BLaER1 treated with 17β-estradiol and CSF1 and Interleukin-3, amounts not matched to agents 10 nM and 100 nM (cell line): Measurements from ENCODE around the gene SIDT2.

Experiments used
- H3K27ac ChIP-seq, 11 experiments: shearing (Covaris generic); formaldehyde crosslinking; 2 replicates each; pipeline ENCODE4 v1.8.1; 2022
- H3K27me3 ChIP-seq, 11 experiments: shearing (Covaris generic); formaldehyde crosslinking; 2 replicates each; pipeline ENCODE4 v1.8.1; 2022
- H3K36me3 ChIP-seq, 11 experiments: shearing (Covaris generic); formaldehyde crosslinking; 2 replicates each; pipeline ENCODE4 v1.8.1; 2022
- H3K4me1 ChIP-seq, 10 experiments: shearing (Covaris generic); formaldehyde crosslinking; 2 replicates each; pipeline ENCODE4 v1.8.1; 2022
- H3K4me2 ChIP-seq, 11 experiments: shearing (Covaris generic); formaldehyde crosslinking; 2 replicates each; pipeline ENCODE4 v1.8.1; 2022
- H3K4me3 ChIP-seq, 10 experiments: shearing (Covaris generic); formaldehyde crosslinking; 2 replicates each; pipeline ENCODE4 v1.8.1; 2022
- H3K9ac ChIP-seq, 11 experiments: shearing (Covaris generic); formaldehyde crosslinking; 2 replicates each; pipeline ENCODE4 v1.8.1; 2022
- H3K9me3 ChIP-seq, 11 experiments: shearing (Covaris generic); formaldehyde crosslinking; replicated peaks in 1 of 11; 2 replicates each; pipeline ENCODE4 v1.8.1; 2022
- H4K20me1 ChIP-seq, 11 experiments: shearing (Covaris generic); formaldehyde crosslinking; 2 replicates each; pipeline ENCODE4 v1.8.1; 2022
- Cebpa-rat ChIP-seq, 11 experiments: shearing (Covaris generic); IDR thresholded peaks; 2 replicates each; pipeline ENCODE4 v1.8.1; 2022

Gene SIDT2

DNA sequence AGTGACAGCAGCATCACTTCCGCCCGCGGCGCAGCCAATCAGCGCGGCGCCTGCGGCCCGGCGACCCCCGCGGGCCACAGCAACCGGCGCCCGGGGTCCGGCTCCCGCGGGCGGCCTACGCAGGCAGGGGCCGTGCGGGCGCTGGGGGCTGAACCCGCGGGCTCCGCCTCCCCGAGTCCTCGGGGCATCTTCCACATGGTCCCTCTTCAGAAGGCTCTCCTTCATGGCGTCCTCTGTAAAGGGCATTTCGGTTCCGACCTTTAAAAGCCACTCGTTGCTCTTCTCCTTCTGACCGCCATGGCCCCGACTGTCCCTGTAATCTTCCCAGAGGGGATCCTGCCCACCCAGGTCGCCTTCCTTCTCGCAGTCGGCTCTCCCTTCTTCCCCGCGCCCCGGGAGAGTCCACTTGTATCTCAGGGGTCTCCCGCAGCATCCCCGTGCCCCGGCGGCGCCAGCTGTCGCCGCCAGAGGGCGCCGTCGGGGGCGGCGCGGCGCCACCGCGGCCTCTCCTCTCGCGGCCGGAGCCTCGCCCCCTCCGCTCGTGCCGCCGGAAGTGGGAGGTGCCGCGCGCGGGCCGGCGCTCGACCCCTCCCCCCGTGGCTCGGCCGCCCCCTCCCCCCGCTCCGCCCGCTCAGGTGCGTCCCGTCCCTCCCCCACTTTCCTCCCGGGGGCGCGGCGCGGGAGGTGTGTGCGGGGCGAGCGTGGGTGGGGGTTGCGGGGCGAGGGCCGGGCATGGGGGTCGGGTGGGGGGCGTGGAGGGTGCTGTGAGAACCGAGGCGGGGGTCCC, 53.7 kb downstream of the SIDT2 start, which contains the start of gene RNF214:
TSS of gene RNF214 (plus strand) at position 580 of the 787 bp plus-strand sequence. CDS start 1,602 bp downstream, outside the sequence.
- Histone ChIP-seq H3K36me3 (peaks cover 26 to 47% (median 40%) of the 10 kb centered on the region in 11 experiments), H3K4me2 (peak within 1 kb of the TSS; percentile 95 to 100 (median 99)), H4K20me1 (peaks cover 0 to 45% (median 21%) of the 10 kb centered on the region in 11 experiments; a peak in 18 of 22 replicates), H3K27ac (peak within 1 kb of the TSS; percentile 75 to 95 (median 89)), H3K27me3 (no peaks in the 10 kb centered on the region), H3K9me3 (no peaks in the 10 kb centered on the region), H3K4me3 (peak within 1 kb of the TSS; percentile 79 to 99 (median 92)), H3K9ac (peak within 1 kb of the TSS; percentile 84 to 95 (median 90)), H3K4me1 (peaks cover 35 to 40% (median 38%) of the 10 kb centered on the region in 10 experiments)
- TF ChIP-seq Cebpa-rat (IDR thresholded peaks at IDR 0.05), result no peak

DNA sequence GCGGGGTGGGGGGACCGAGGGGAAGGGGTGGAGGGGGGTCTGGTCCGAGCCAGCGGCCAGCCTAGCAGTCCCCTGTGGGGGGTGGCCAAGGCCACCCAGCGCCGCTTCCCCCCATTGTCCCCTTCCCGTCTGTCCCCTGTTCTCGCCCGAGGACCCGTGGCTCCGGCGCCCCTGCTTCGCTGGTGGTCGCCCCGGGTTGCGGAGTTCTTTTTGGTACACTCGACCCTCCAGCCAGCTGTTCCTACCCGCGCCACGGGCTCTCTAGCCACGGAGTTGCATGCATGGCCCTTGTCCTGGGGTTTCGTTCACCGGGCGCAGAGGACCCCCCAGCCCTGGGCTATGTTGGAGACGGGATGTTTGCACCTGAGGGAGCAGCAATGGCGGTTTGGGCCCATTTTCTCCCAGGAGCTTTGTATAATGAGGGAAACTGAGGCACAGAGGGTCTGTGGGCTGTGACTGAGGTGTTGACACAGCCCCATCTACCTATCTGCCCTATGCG, 54.4 kb downstream of the SIDT2 start:
- peak overlapping the region; percentile 86 to 100 (median 98) for H3K4me2 ChIP-seq
- H4K20me1 ChIP-seq, result peaks cover 0 to 38% (median 20%) of the 10 kb centered on the region in 11 experiments; a peak in 18 of 22 replicates
- H3K27ac ChIP-seq, result peak overlapping the region; percentile 45 to 91 (median 72); a peak in 21 of 22 replicates
- peak overlapping the region; percentile 77 to 94 (median 85) for H3K9ac ChIP-seq
- no peaks in the 10 kb centered on the region for H3K9me3 ChIP-seq
- no peaks in the 10 kb centered on the region for H3K27me3 ChIP-seq
- peak overlapping the region; percentile 79 to 99 (median 92) for H3K4me3 ChIP-seq
- no peak for TF ChIP-seq Cebpa-rat (IDR thresholded peaks at IDR 0.05)
- peaks cover 35 to 40% (median 38%) of the 10 kb centered on the region in 10 experiments for H3K4me1 ChIP-seq
- H3K36me3 ChIP-seq, result peaks cover 19 to 42% (median 34%) of the 10 kb centered on the region in 11 experiments

DNA sequence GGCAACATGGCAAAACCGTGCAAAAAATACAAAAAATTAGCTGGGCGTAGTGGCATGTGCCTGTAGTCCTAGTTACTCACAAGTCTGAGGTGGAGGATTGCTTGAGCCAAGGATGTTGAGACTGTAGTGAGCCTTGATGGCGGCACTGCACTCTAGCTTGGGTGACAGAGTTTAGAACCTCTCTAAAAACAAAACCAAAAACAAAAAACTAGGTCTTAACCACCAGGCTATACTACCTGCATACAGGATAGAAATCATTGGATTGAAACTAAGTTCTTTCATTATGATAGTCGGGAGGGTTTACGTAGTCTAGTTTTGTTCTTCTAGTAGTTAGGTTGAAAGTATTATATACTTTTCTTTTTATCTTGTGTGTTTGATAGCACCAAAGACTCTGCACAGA, 59.7 kb downstream of the SIDT2 start:
- Histone ChIP-seq H3K4me3 (no peak overlapping the region), H3K36me3 (peaks cover 46 to 72% (median 62%) of the 10 kb centered on the region in 11 experiments), H3K9me3 (no peaks in the 10 kb centered on the region), H3K9ac (no peak overlapping the region), H3K4me2 (no peak overlapping the region), H3K27me3 (no peaks in the 10 kb centered on the region), H3K27ac (no peak overlapping the region), H3K4me1 (peaks cover 10 to 13% (median 12%) of the 10 kb centered on the region in 10 experiments), H4K20me1 (no peaks in the 10 kb centered on the region)
- no peak for TF ChIP-seq Cebpa-rat (IDR thresholded peaks at IDR 0.05)

DNA sequence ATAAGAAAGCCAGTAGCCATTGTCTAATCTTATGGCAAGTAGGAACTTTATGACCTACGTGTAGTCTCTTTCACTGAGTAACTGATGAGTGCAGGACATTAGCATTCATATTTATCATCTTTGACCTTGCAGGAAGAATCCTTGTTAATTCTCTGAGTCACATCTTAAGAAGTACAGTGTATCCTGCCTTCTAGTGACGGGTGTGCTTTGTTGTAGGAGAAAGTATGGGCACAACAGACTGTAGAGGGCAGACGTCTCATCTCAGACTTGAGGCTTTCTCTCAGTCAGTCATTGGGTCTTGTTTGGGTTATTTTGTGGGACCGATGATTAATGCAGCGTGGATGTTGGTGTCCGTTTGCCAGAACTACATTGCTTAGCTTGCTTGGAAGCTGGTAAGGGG, 60.8 kb downstream of the SIDT2 start:
- no peak overlapping the region for H3K9ac ChIP-seq
- no peak overlapping the region for H3K4me3 ChIP-seq
- H3K4me2 ChIP-seq, result no peak overlapping the region
- no peaks in the 10 kb centered on the region for H4K20me1 ChIP-seq
- peaks cover 57 to 83% (median 73%) of the 10 kb centered on the region in 11 experiments for H3K36me3 ChIP-seq
- TF ChIP-seq Cebpa-rat (IDR thresholded peaks at IDR 0.05), result no peak
- H3K9me3 ChIP-seq, result no peaks in the 10 kb centered on the region
- no peaks in the 10 kb centered on the region for H3K27me3 ChIP-seq
- H3K27ac ChIP-seq, result no peak overlapping the region
- H3K4me1 ChIP-seq, result peaks cover 0 to 2% (median 1%) of the 10 kb centered on the region in 10 experiments; a peak in 10 of 20 replicates
